SK-N-SH treated with all-trans-retinoic acid at 6 μM for 48 hours (cell line): Measurements from ENCODE around the gene CMTM2.

Experiments used
- CSDC2 ChIP-seq: fragments of 250-450 bp; sonication (Bioruptor Pico); IDR thresholded peaks from 2 replicates; pipeline ENCODE4 v1.5.0; 2020; ENCODE audit warnings: mild to moderate bottlenecking, moderate library complexity
- ISL1 ChIP-seq: fragments of 250-450 bp; sonication (Bioruptor Pico); IDR thresholded peaks from 2 replicates; pipeline ENCODE4 v2.1.2; 2022; ENCODE audit warnings: mild to moderate bottlenecking, moderate library complexity
- RARB ChIP-seq: fragments of 250-450 bp; sonication (Bioruptor Pico); IDR thresholded peaks from 2 replicates; pipeline ENCODE4 v1.8.0; 2021; ENCODE audit warnings: mild to moderate bottlenecking, moderate library complexity
- SNAI2 ChIP-seq: fragments of 250-450 bp; sonication (Bioruptor Pico); IDR thresholded peaks from 2 replicates; pipeline ENCODE4 v1.5.0; 2020; ENCODE audit warnings: mild to moderate bottlenecking, moderate library complexity
- ZFP3 ChIP-seq: fragments of 250-450 bp; sonication (Bioruptor Pico); IDR thresholded peaks from 2 replicates; pipeline ENCODE4 v1.5.0; 2020; ENCODE audit warnings: mild to moderate bottlenecking, moderate library complexity
- ZFP30 ChIP-seq: fragments of 450-650 bp; formaldehyde crosslinking; IDR thresholded peaks from 2 replicates; pipeline ENCODE4 v1.5.0; 2022; ENCODE audit warnings: mild to moderate bottlenecking, moderate library complexity
- ZNF565 ChIP-seq: fragments of 450-650 bp; formaldehyde crosslinking; conservative IDR thresholded peaks from 2 replicates; pipeline ENCODE4 v1.5.0; 2020; ENCODE audit warnings: low read depth, mild to moderate bottlenecking, moderate library complexity
- TF ChIP-seq, protein P1 (sequence below): fragments of 250-450 bp; sonication (Bioruptor Pico); IDR thresholded peaks from 2 replicates; pipeline ENCODE4 v1.5.1; 2021; ENCODE audit warnings: mild to moderate bottlenecking, moderate library complexity
- TF ChIP-seq, protein P2 (sequence below): fragments of 250-450 bp; sonication (Bioruptor Pico); IDR thresholded peaks from 2 replicates; pipeline ENCODE4 v1.8.0; 2020; ENCODE audit warnings: mild to moderate bottlenecking, moderate library complexity, borderline replicate concordance
- TF ChIP-seq, protein P3 (sequence below): fragments of 250-450 bp; sonication (Bioruptor Pico); IDR thresholded peaks from 2 replicates; pipeline ENCODE4 v1.5.1; 2020; ENCODE audit warnings: low read depth, mild to moderate bottlenecking, moderate library complexity
- TF ChIP-seq, protein P4 (sequence below): fragments of 250-450 bp; sonication (Bioruptor Pico); IDR thresholded peaks from 2 replicates; pipeline ENCODE4 v1.8.0; 2021; ENCODE audit warnings: low read depth, mild to moderate bottlenecking, moderate library complexity, borderline replicate concordance

DNA sequence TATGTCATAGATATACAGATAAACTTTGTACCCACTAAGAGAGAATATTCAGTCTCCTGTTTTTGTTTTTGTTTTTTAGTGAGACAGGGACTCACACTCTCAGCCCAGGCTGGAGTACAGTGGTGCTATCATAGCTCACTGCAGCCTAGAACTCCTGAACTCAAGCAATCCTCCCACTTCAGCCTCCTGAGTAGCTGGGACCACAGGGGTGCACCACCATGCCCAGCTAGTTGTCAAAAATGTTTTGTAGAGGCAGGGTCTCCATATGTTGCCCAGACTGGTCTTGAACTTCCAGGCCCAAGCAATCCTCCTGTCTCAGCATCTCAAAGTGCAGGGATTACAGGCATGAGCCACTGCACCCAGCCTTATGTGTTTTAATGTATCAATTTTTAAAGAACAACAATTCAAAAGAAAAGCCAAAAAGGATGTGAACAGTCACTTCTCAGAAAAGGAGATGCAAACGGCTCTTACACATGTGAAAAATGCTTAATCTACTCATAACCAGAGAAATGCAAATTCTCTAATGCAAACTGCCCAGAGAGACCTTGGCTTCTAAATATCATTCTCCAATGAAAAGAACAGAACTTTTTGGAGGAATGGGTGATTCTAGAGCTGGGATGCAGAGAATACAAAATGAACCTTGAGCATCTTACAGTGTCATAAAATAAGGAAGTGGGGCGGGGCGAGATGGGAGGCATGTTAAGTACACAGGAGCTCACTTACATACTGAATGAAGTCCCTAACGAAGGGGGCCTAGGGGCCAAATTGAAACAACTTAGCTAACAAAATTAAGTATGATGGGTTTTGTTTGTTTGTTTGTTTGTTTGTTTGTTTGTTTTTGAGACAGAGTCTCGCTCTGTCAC is 18.0 kb downstream of the CMTM2 start:
- TF ChIP-seq, protein P1, sequence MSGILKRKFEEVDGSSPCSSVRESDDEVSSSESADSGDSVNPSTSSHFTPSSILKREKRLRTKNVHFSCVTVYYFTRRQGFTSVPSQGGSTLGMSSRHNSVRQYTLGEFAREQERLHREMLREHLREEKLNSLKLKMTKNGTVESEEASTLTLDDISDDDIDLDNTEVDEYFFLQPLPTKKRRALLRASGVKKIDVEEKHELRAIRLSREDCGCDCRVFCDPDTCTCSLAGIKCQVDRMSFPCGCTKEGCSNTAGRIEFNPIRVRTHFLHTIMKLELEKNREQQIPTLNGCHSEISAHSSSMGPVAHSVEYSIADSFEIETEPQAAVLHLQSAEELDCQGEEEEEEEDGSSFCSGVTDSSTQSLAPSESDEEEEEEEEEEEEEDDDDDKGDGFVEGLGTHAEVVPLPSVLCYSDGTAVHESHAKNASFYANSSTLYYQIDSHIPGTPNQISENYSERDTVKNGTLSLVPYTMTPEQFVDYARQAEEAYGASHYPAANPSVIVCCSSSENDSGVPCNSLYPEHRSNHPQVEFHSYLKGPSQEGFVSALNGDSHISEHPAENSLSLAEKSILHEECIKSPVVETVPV (CRISPR knock-in tag): no peak
- TF ChIP-seq, protein P2, sequence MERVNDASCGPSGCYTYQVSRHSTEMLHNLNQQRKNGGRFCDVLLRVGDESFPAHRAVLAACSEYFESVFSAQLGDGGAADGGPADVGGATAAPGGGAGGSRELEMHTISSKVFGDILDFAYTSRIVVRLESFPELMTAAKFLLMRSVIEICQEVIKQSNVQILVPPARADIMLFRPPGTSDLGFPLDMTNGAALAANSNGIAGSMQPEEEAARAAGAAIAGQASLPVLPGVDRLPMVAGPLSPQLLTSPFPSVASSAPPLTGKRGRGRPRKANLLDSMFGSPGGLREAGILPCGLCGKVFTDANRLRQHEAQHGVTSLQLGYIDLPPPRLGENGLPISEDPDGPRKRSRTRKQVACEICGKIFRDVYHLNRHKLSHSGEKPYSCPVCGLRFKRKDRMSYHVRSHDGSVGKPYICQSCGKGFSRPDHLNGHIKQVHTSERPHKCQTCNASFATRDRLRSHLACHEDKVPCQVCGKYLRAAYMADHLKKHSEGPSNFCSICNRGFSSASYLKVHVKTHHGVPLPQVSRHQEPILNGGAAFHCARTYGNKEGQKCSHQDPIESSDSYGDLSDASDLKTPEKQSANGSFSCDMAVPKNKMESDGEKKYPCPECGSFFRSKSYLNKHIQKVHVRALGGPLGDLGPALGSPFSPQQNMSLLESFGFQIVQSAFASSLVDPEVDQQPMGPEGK (CRISPR knock-in tag): no peak
- TF ChIP-seq, protein P3, sequence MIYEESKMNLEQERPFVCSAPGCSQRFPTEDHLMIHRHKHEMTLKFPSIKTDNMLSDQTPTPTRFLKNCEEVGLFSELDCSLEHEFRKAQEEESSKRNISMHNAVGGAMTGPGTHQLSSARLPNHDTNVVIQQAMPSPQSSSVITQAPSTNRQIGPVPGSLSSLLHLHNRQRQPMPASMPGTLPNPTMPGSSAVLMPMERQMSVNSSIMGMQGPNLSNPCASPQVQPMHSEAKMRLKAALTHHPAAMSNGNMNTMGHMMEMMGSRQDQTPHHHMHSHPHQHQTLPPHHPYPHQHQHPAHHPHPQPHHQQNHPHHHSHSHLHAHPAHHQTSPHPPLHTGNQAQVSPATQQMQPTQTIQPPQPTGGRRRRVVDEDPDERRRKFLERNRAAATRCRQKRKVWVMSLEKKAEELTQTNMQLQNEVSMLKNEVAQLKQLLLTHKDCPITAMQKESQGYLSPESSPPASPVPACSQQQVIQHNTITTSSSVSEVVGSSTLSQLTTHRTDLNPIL (CRISPR knock-in tag): no peak
- TF ChIP-seq ZFP30 (CRISPR knock-in tag) (no peak), SNAI2 (CRISPR knock-in tag) (no peak), ISL1 (CRISPR knock-in tag) (no peak), CSDC2 (CRISPR knock-in tag) (no peak), ZNF565 (no peak), RARB (CRISPR knock-in tag) (no peak), ZFP3 (CRISPR knock-in tag) (no peak)
- TF ChIP-seq, protein P4, sequence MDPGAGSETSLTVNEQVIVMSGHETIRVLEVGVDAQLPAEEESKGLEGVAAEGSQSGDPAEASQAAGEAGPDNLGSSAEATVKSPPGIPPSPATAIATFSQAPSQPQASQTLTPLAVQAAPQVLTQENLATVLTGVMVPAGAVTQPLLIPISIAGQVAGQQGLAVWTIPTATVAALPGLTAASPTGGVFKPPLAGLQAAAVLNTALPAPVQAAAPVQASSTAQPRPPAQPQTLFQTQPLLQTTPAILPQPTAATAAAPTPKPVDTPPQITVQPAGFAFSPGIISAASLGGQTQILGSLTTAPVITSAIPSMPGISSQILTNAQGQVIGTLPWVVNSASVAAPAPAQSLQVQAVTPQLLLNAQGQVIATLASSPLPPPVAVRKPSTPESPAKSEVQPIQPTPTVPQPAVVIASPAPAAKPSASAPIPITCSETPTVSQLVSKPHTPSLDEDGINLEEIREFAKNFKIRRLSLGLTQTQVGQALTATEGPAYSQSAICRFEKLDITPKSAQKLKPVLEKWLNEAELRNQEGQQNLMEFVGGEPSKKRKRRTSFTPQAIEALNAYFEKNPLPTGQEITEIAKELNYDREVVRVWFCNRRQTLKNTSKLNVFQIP (CRISPR knock-in tag): no peak
